Endothelial cell of umbilical vein (primary cell): Measurements from ENCODE around the gene CPA2. TPM values are rescaled to one million over a fixed set of nuclear protein-coding genes. Genes with fewer than 3 reads are reported as not detected.

Experiments
- BruUV-seq: library from RNA; stranded (reverse); fragments of 400-500 nt; replicated peaks from 2 replicates; lab custom pipeline; 2021; lab: Mats Ljungman, UMichigan
- CTCF ChIA-PET: fragments of 300-600, 350-600 bp; sonication (Branson Sonifier 250); formaldehyde crosslinking; loops from one replicate; lab custom pipeline; 2021; ENCODE audit warnings: antibody characterized with exemption, inconsistent platforms; lab: Charles Lee
- POLR2A ChIA-PET: fragments of 300-600, 350-600 bp; sonication (Branson Sonifier 250); formaldehyde crosslinking; loops from one replicate; lab custom pipeline; 2021; ENCODE audit warnings: antibody characterized with exemption, inconsistent platforms; lab: Charles Lee
- DNase-seq: peaks from one replicate; pipeline ENCODE4 v3.0.0-alpha.2; 2011; ENCODE audit warnings: low read depth, low spot score
- FAIRE-seq: peaks from 2 replicates; lab custom pipeline; 2011; peaks lifted over from hg19 to GRCh38; lab: Jason Lieb, UNC
- H2AFZ ChIP-seq: 2 replicates; pipeline ENCODE4 v1.6.0; 2012; ENCODE audit warnings: low read depth, low read length, control low read depth, inconsistent platforms
- H3K27ac ChIP-seq: 2 replicates; pipeline ENCODE4 v1.5.1; 2011; ENCODE audit warnings: low read depth, mild to moderate bottlenecking, control low read depth, low read length, moderate library complexity; ENCODE audit not compliant: insufficient read depth
- H3K27me3 ChIP-seq, 2 experiments: 2 replicates each; pipeline versions ENCODE4 v1.6.0 to v1.6.1; 2011; ENCODE audit warnings: low read length in 2 of 2, mixed read lengths in 1 of 2; ENCODE audit not compliant: control insufficient read depth in 2 of 2, insufficient read depth in 2 of 2
- H3K36me3 ChIP-seq, 2 experiments: 2 replicates in 1 of 2; 3 replicates in 1 of 2; pipeline ENCODE4 v1.5.1; 2011; ENCODE audit warnings: low read length in 2 of 2, mild to moderate bottlenecking in 1 of 2, moderate library complexity in 1 of 2; ENCODE audit not compliant: control insufficient read depth in 2 of 2, insufficient read depth in 2 of 2; ENCODE audit errors: extremely low read depth in 1 of 2
- H3K4me1 ChIP-seq: 3 replicates; pipeline ENCODE4 v1.5.1; 2011; ENCODE audit warnings: mild to moderate bottlenecking, low read length; ENCODE audit not compliant: control insufficient read depth, insufficient read depth; ENCODE audit errors: extremely low read depth
- H3K4me2 ChIP-seq: 2 replicates; pipeline ENCODE4 v1.6.1; 2011; ENCODE audit warnings: low read length, control low read depth, mixed read lengths; ENCODE audit not compliant: insufficient read depth
- H3K4me3 ChIP-seq, 3 experiments: fragments of 200-600 bp in 1 of 3; sonication (generic), shearing (Covaris generic) in 1 of 3; replicated peaks in 1 of 3; 2 replicates each; pipeline ENCODE4 v1.5.1; 2011 to 2016; ENCODE audit warnings: control low read depth in 3 of 3, low read length in 3 of 3, mild to moderate bottlenecking in 2 of 3, inconsistent platforms in 1 of 3, low read depth in 1 of 3, moderate library complexity in 1 of 3; ENCODE audit not compliant: insufficient read depth in 1 of 3
- H3K79me2 ChIP-seq: 2 replicates; pipeline ENCODE4 v1.6.0; 2012; ENCODE audit warnings: low read length, inconsistent platforms; ENCODE audit not compliant: control insufficient read depth, insufficient read depth
- H3K9ac ChIP-seq: replicated peaks from 2 replicates; pipeline ENCODE3; 2011; ENCODE audit warnings: low read length, control low read depth; ENCODE audit not compliant: insufficient read depth; ENCODE audit errors: extremely low read depth
- H3K9me1 ChIP-seq: replicated peaks from 3 replicates; pipeline ENCODE4 v1.6.0; 2011; ENCODE audit warnings: mild to moderate bottlenecking, low read length; ENCODE audit not compliant: control insufficient read depth, insufficient read depth; ENCODE audit errors: extremely low read depth
- H3K9me3 ChIP-seq: replicated peaks from 2 replicates; pipeline ENCODE4 v1.5.1; 2012; ENCODE audit warnings: low read length, inconsistent platforms; ENCODE audit not compliant: control insufficient read depth, insufficient read depth
- H4K20me1 ChIP-seq: replicated peaks from 2 replicates; pipeline ENCODE3; 2011; ENCODE audit warnings: mild to moderate bottlenecking, low read length; ENCODE audit not compliant: control insufficient read depth, insufficient read depth; ENCODE audit errors: extremely low read depth
- CTCF ChIP-seq, 2 donors: IDR thresholded peaks; 1 replicate in 1 of 2; 2 replicates in 1 of 2; pipeline ENCODE4 v1.5.1; 2011; ENCODE audit warnings: low read length in 2 of 2, mild to moderate bottlenecking in 2 of 2, moderate library complexity in 2 of 2, control low read depth in 1 of 2, inconsistent platforms in 1 of 2, low read depth in 1 of 2; ENCODE audit not compliant: insufficient read depth in 1 of 2; ENCODE audit errors: extremely low read depth in 1 of 2
- EZH2 ChIP-seq: IDR thresholded peaks from 2 replicates; pipeline ENCODE4 v1.6.1; 2012; ENCODE audit warnings: borderline replicate concordance, low read depth, mild to moderate bottlenecking, moderate library complexity, low read length, inconsistent platforms; ENCODE audit not compliant: severe bottlenecking
- FOS ChIP-seq: IDR thresholded peaks from 2 replicates; pipeline ENCODE4 v1.6.1; 2011; ENCODE audit warnings: mild to moderate bottlenecking, low read length, moderate library complexity, borderline replicate concordance; ENCODE audit not compliant: insufficient read depth
- GATA2 ChIP-seq: IDR thresholded peaks from 2 replicates; pipeline ENCODE4 v1.7.0; 2011; ENCODE audit warnings: low read depth, mild to moderate bottlenecking, moderate library complexity, mixed read lengths, low read length; ENCODE audit not compliant: insufficient read length, insufficient read depth
- JUN ChIP-seq: IDR thresholded peaks from 2 replicates; pipeline ENCODE4 v1.6.1; 2011; ENCODE audit warnings: borderline replicate concordance, low read depth; ENCODE audit not compliant: insufficient read length, insufficient read depth
- MAX ChIP-seq: IDR thresholded peaks from 2 replicates; pipeline ENCODE4 v1.6.1; 2011; ENCODE audit not compliant: insufficient read depth, insufficient read length
- MYC ChIP-seq: IDR thresholded peaks from one replicate; pipeline ENCODE4 v1.6.1; 2011; ENCODE audit warnings: mild to moderate bottlenecking, low read depth, low read length
- POLR2A ChIP-seq: IDR thresholded peaks from 2 replicates; pipeline ENCODE4 v1.6.1; 2012; ENCODE audit warnings: low read depth, mild to moderate bottlenecking, control low read depth, low read length
- POLR2AphosphoS5 ChIP-seq: IDR thresholded peaks from 2 replicates; pipeline ENCODE4 v1.6.1; 2012; ENCODE audit warnings: low read depth, mild to moderate bottlenecking, control low read depth, low read length, moderate library complexity; ENCODE audit not compliant: insufficient read depth
- dilution Hi-C: fragments of 300-500 bp; cut with MboI; formaldehyde crosslinking; loops from one replicate; pipeline ENCODE4 v1.15.0; 2019; ENCODE audit warnings: low sequenced_read_pairs; ENCODE audit not compliant: extremely low pct_ligation_motif_present
- intact Hi-C: fragments of 100-400 bp; cut with micrococcal nuclease; formaldehyde crosslinking; loops from one replicate; pipeline ENCODE4 v1.10.0; 2022
- polyA plus RNA-seq, 4 experiments: library from polyadenylated mRNA; depleted of rRNA in 3 of 4; stranded (reverse) in 3 of 4; unstranded in 1 of 4; fragments of >200 nt; gene quantifications; 2 replicates each; pipeline versions ENCODE4 v1.2.1 to v1.2.3, GENCODE V29; 2011 to 2012; ENCODE audit warnings: missing spikeins in 1 of 4
- total RNA-seq: library from RNA; stranded (reverse); gene quantifications from 2 replicates; pipeline ENCODE4 v1.2.3, GENCODE V29; 2021

The CPA2 gene
- total and polyA plus RNA-seq, 2 donors (not counting 3 experiments of a cell fraction or from before 2014, with no cell fraction given) = not detected

DNA sequence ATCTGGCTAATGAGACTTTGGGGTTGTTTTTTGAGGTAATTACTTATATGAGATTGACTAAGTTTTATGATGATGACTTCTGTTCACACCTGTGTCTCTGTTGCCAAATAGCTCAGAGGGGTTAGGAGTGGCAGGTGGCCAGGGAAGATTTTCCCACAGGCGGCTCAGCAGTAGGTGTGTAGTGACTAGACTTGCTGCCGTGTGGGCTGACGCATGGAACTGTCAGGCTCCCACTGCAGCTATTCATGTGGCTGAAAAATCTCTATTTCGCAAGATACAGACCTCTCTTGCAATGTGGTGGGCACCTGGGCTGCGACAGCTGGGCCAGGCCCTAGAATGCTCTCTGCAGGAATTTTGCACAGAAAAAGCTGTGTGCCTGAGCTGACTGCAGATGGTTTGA, 27.7 kb downstream of the CPA2 start:
- no peaks in the 10 kb centered on the region for H4K20me1 ChIP-seq
- no peak for FAIRE-seq
- no peaks in the 10 kb centered on the region for H3K79me2 ChIP-seq
- dilution Hi-C loops = no loop called here
- BruUV-seq = no TSS peak
- H2AFZ ChIP-seq = no peak overlapping the region
- H3K4me1 ChIP-seq = no peaks in the 10 kb centered on the region
- no peaks in the 10 kb centered on the region for H3K9me3 ChIP-seq
- POLR2A ChIA-PET = no interaction called here
- TF ChIP-seq POLR2A (no peak), JUN (no peak), MAX (no peak), FOS (no peak), GATA2 (no peak), POLR2AphosphoS5 (no peak), CTCF (IDR thresholded peaks at IDR 0.05; ENCODE audit: extremely low read depth in 1 of 2, insufficient read depth in 1 of 2, low read depth in 1 of 2, low read length in 2 of 2) (no peak), MYC (no peak), EZH2 (no peak)
- H3K4me3 ChIP-seq = no peak overlapping the region
- intact Hi-C loops = no loop called here
- DNase-seq = no peak
- H3K27me3 ChIP-seq = no peaks in the 10 kb centered on the region
- H3K27ac ChIP-seq = no peak overlapping the region
- H3K9me1 ChIP-seq = no peaks in the 10 kb centered on the region
- CTCF ChIA-PET = interaction anchor here (0.5 to 2.1 kb wide), 4 partner anchors 8 to 34 kb away, joined by 3 to 10 read pairs (median 5); no protein-coding TSS in a partner anchor
- H3K9ac ChIP-seq = no peak overlapping the region
- no peak overlapping the region for H3K4me2 ChIP-seq
- H3K36me3 ChIP-seq = no peaks in the 10 kb centered on the region
